Nephron progenitor cell (in vitro differentiated cells): ENCODE data around the gene THSD7A.
"Not testable (repeated sequence)": the region's sequence is repeated elsewhere in the genome, so short reads cannot be mapped to it uniquely, and the experiment has no call there.

ENCODE experiments used
- DNase-seq: peaks from one replicate; pipeline ENCODE4 v3.0.0; 2021
- H3K27ac Mint-ChIP-seq: 2 replicates; pipeline ENCODE4 v1.8.0; 2021; ENCODE audit warnings: mild to moderate bottlenecking, moderate library complexity, mixed read lengths
- H3K27me3 Mint-ChIP-seq: 2 replicates; pipeline ENCODE4 v1.8.0; 2021; ENCODE audit warnings: mild to moderate bottlenecking, low read depth, mixed read lengths; ENCODE audit not compliant: poor library complexity
- H3K36me3 Mint-ChIP-seq: 2 replicates; pipeline ENCODE4 v1.8.0; 2021; ENCODE audit warnings: low read depth, mixed read lengths
- H3K4me1 Mint-ChIP-seq: 2 replicates; pipeline ENCODE4 v1.8.0; 2021; ENCODE audit warnings: mixed read lengths
- H3K4me3 Mint-ChIP-seq: 2 replicates; pipeline ENCODE4 v1.8.0; 2021; ENCODE audit warnings: mild to moderate bottlenecking, moderate library complexity, mixed read lengths
- H3K9me3 Mint-ChIP-seq: 2 replicates; pipeline ENCODE4 v1.8.0; 2021; ENCODE audit warnings: mild to moderate bottlenecking, moderate library complexity, mixed read lengths
- TF ChIP-seq, protein P1 (sequence below): fragments of 200-600 bp; sonication (generic); IDR thresholded peaks from 2 replicates; pipeline ENCODE4 v1.5.0; 2021; ENCODE audit warnings: antibody characterized with exemption

Gene THSD7A

DNA sequence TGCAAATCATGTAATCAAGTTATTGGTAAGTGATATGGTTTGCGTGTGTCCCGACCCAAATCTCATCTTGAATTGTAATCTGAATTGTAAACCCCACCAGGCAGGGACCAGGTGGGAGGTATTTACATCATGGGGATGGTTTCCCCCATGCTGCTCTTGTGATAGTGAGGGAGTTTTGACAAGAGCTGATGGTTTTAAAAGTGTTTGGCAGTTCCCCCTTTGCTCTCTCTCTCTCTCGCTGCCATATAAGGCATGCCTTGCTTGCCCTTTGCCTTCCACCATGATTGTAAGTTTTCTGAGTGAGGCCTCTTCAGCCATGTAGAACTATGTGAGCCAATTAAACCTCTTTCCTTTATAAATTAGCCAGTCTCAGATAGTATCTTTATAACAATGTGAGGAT is 302.6 kb downstream of the THSD7A start:
- H3K27ac Mint-ChIP-seq: no peak overlapping the region
- H3K36me3 Mint-ChIP-seq: no peaks in the 10 kb centered on the region
- no peaks in the 10 kb centered on the region for H3K9me3 Mint-ChIP-seq
- DNase-seq: no peak
- no peaks in the 10 kb centered on the region for H3K4me1 Mint-ChIP-seq
- H3K4me3 Mint-ChIP-seq: no peak overlapping the region
- peaks cover 2% of the 10 kb centered on the region for H3K27me3 Mint-ChIP-seq
- TF ChIP-seq, protein P1, sequence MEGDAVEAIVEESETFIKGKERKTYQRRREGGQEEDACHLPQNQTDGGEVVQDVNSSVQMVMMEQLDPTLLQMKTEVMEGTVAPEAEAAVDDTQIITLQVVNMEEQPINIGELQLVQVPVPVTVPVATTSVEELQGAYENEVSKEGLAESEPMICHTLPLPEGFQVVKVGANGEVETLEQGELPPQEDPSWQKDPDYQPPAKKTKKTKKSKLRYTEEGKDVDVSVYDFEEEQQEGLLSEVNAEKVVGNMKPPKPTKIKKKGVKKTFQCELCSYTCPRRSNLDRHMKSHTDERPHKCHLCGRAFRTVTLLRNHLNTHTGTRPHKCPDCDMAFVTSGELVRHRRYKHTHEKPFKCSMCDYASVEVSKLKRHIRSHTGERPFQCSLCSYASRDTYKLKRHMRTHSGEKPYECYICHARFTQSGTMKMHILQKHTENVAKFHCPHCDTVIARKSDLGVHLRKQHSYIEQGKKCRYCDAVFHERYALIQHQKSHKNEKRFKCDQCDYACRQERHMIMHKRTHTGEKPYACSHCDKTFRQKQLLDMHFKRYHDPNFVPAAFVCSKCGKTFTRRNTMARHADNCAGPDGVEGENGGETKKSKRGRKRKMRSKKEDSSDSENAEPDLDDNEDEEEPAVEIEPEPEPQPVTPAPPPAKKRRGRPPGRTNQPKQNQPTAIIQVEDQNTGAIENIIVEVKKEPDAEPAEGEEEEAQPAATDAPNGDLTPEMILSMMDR: no peak

DNA sequence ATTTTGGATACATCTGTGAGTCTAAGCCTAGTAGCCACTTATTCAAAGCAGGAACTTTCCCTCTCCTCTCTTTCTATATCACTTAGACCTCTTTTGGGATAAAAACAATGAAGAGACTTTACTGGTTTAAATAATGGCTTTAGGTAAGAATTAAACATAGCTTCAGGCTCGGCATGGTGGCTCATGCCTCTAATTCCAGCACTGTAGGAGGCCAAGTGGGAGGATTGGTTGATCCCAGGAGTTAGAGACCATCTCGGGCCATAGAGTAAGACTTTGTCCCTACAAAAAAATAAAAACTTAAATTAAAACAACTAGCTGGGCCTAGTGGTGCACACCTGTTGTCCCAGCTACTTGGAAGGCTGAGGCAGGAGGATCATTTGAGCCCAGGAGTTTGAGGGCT is 304.3 kb downstream of the THSD7A start:
- Mint-ChIP-seq H3K27me3 (peaks cover 2% of the 10 kb centered on the region), H3K36me3 (no peaks in the 10 kb centered on the region), H3K9me3 (no peaks in the 10 kb centered on the region), H3K4me1 (no peaks in the 10 kb centered on the region), H3K27ac (no peak overlapping the region), H3K4me3 (no peak overlapping the region)
- TF ChIP-seq, protein P1: no peak
- DNase-seq: no peak

DNA sequence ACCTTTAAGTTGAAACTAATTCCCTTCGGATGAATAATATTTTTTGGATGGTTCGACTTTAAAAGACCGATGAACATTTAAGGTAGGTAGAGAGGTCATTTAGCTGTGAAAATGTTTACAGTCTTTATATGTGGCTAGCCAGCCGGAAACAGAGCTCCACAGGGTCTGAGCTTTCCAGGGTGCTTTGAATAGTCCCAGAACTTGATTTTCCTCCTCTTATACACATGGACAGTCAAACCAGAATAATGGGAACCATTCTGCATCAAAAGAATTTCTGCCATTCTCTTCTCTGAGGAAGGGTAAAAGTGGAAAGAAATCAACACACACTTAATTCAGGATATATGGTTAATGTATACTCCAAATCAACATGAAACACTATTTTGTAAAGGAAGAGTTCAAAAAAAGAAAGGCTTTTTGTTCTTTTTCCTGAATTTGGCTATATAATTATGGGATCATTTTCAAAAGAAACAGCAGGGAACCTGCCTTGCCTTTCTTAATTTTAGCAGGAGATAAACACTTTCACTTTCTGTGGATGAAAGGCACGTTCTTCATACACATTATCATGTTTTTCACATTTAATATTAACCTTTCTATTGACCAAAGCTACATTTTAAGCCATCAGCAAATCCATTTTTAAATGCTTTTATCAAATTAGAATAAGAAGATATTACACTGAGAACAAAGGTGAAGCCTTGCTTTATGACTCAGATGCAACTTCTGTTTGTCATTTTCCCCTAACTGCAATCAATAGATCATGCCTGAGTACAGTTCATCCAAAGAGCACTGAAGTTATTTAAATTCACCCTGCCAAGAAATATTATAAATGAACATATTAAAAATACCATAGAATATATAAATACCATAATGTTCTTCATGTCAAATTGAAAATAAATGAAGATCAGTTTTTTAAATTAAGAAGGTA is 307.3 kb downstream of the THSD7A start:
- DNase-seq: no peak
- Mint-ChIP-seq H3K27ac (no peak overlapping the region), H3K9me3 (no peaks in the 10 kb centered on the region), H3K36me3 (no peaks in the 10 kb centered on the region), H3K4me1 (no peaks in the 10 kb centered on the region), H3K4me3 (no peak overlapping the region), H3K27me3 (no peaks in the 10 kb centered on the region)
- TF ChIP-seq, protein P1: no peak

DNA sequence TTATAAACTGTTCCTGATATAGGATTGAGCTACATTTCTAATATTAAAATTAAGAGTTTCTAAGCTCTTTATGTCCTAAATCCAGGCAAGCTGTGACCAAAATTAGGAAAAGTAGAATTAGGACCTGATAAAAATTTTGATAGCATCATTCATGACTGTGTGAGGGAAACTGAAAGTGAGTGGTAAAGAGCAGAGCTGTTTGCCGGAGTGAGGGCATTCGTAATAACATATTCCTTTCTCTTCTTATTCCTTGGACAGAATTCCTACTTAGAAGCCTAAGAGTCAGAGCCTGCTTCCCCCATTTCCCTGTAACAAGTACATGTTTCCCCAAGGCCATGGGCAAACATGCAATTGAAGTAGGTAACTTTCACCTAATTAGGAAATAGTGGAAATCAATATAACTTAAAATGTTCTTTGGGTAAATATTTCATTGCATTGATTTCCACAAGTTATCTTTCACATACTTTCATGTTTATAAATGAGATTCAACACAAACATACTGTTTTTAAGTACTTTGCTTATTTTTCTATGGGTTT is 310.0 kb downstream of the THSD7A start:
- H3K9me3 Mint-ChIP-seq, H3K27me3 Mint-ChIP-seq, H3K4me3 Mint-ChIP-seq, H3K27ac Mint-ChIP-seq, H3K36me3 Mint-ChIP-seq, H3K4me1 Mint-ChIP-seq, DNase-seq: not testable (repeated sequence)

DNA sequence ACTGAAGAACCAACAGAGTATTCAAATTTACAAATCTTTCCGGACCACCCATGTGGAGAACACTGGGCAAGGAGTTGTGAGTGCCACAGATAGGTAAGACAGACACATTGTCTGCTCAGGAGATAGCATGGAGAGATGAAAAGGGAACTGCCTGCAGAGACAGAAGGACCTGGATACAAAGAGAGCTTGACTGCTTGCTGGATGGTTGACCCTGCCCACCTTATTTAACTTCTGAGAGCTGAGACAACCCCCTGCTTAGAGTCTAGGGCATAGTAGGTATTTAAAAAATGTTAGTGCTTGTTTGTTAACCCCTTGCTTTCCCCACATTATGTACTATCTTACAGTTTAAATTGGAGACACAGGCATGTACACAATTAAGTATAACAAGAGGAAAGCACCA is 314.1 kb downstream of the THSD7A start:
- Mint-ChIP-seq H3K27ac (no peak overlapping the region), H3K9me3 (no peaks in the 10 kb centered on the region), H3K27me3 (no peaks in the 10 kb centered on the region), H3K4me3 (no peak overlapping the region), H3K4me1 (no peaks in the 10 kb centered on the region), H3K36me3 (no peaks in the 10 kb centered on the region)
- no peak for DNase-seq
- TF ChIP-seq, protein P1: no peak

DNA sequence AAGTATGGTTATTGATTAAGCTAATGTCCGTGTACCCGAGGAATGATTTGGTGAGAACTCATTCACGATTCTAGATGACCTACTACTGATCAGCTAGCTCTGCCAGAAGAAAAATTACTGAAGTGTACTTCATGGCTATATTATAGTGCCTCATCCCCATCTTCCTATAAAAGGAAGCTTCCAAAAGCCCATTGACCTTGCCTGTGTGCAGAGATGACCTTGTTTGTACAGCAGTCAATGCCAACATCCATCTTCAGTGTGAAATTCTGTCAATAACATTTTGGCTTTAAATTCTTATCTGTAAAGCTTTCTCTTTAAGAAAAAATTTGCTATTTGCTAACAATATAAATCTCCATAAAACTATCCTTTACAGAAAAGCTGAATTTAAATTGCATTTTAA is 315.7 kb downstream of the THSD7A start:
- Mint-ChIP-seq H3K36me3 (no peaks in the 10 kb centered on the region), H3K27ac (no peak overlapping the region), H3K27me3 (no peaks in the 10 kb centered on the region)

More for the DNA sequence above, 315.7 kb downstream of the THSD7A start:
- Mint-ChIP-seq H3K4me1 (no peaks in the 10 kb centered on the region), H3K9me3 (peaks cover 5% of the 10 kb centered on the region), H3K4me3 (no peak overlapping the region)
- no peak for DNase-seq
- TF ChIP-seq, protein P1: no peak
